ENCODE results near the gene HPGDS.
"Not testable (repeated sequence)": the region's sequence is repeated elsewhere in the genome, so short reads cannot be mapped to it uniquely, and the experiment has no call there.

Gene HPGDS

DNA sequence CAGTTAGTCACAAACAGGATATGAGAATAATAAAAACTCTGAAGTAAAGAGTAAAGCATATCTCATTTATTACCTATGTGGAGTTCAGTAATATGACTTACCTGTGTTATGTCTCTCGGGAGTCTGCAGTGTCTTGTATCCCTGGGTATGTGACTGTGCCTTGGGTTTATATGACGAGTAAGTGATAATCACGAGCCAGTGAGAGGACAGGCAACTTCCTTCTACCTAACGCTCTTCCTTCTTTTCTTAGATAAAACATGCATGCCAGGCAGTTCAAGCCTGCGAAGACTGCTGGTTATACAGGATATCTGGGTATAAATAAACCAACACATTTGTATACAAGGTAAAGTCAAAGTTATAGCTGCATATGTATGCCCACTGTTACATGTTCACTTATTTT is at the start of gene HPGDS:
HPGDS (minus strand) TSS at position 143 of the 400 bp plus-strand sequence. CDS start 8,207 bp downstream, outside the sequence.
- no peak for DNase-seq

GRCh38 chr4:94390804-94391410 is 48.3 kb upstream of the HPGDS start:
- DNase-seq, result no peak

DNA sequence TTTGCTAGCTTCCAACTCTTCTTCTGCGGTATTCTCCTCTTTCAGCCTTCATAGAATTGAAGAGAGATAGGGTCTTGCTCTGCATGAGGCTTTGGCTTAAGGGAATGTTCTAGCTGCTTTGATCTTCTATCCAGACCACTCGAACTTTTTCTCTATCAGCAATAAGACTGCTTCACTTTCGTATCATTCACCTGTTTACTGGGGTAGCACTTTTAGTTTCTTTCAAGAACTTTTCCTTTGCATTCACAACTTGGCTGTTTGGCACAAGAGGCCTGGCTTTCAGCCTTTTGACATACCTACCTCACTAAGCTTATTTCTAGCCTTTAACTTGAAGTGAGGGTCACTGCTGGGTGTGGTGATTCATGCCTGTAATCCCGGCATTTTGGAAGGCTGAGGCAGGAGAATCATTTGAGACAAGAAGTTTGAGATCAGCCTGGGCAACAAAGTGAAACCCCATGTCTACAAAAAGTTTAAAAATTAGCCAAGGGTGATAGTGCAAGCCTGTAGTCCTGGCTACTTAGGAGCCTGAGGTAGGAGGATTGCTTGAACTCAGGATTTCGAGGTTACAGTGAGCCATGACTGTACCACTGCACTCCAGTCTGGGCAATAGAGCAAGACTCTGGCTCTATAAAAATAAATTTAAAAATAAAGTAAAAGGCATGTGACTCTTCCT is 47.1 kb upstream of the HPGDS start:
- no peak for DNase-seq

DNA sequence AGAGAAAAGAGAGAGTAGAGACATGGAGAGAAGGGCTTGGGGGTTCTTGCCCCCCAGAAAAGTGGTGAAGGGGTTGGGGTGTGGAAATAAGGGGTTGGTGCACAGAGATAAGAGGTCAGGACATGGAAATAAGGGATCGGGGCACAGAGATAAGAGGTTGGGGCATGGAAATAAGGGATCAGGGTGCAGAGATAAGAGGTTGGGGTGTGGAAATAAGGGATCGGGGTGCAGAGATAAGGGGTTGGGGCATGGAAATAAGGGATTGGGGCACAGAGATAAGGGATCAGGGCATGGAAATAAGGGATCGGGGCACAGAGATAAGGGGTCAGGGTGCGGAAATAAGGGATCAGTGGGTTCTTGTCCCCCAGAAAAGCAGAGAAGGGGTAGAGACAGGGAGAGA is 45.3 kb upstream of the HPGDS start:
- not testable (repeated sequence) for DNase-seq

DNA sequence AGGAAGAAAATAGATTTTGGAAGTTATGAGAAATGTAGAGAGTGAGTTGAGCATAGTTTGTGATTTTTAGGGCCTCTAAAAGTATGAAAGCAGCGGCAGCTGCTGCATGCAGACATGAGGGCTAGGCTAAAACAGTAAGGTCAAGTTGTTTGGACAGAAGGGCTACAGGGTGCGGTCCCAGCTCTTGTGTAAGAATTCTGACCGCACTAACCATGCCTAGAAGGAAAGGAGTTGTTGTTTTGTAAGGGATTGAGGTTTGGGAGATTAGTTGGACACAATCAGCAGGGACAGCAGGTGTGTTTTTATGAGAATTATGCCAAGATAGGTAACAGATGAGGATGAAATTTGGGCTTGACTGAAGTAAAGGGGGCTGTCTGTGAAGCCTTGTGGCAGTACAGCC is 42.8 kb upstream of the HPGDS start:
- not testable (repeated sequence) for DNase-seq

DNA sequence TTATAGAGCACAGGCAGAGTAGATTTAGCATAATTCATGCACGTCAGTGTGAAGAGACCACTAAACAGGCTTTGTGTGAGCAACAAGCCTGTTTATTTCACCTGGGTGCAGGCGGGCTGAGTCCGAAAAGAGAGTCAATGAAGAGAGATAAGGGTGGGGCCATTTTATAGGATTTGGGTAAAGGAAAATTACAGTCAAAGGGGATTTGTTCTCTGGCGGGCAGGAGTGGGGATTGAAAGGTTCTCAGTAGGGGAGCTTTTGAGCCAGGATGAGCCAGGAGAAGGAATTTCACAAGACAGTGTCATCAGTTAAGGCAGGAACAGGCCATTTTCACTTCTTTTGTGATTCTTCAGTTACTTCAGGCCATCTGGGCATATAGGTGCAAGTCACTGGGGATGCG is 40.3 kb upstream of the HPGDS start:
- DNase-seq, result not testable (repeated sequence)

- DNase-seq, result no peak
Measured at GRCh38 chr4:94378047-94378446, 35.4 kb upstream of the HPGDS start.

GRCh38 chr4:94377294-94377693 is 34.7 kb upstream of the HPGDS start:
- no peak for DNase-seq

DNA sequence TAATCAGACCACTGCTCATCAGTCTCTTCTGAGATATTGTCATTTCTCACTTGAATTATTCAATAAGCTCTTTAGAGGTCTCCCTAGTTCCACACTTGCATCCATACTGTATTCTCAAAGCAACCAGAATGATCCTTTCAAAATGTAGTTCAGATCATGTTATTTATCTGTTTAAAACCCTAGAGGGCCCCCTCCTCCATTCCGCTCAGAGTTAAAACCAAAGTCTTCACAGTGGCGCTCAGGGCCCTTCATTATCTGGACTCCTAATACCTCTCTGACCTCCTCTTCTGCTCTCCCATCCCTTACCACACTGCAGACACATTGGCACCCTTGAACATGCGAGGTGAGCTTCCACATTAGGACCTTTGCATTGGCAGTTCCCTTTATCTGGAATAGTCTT is 32.7 kb upstream of the HPGDS start:
- no peak for DNase-seq

GRCh38 chr4:94373752-94374151 is 31.1 kb upstream of the HPGDS start:
- DNase-seq, result no peak

DNA sequence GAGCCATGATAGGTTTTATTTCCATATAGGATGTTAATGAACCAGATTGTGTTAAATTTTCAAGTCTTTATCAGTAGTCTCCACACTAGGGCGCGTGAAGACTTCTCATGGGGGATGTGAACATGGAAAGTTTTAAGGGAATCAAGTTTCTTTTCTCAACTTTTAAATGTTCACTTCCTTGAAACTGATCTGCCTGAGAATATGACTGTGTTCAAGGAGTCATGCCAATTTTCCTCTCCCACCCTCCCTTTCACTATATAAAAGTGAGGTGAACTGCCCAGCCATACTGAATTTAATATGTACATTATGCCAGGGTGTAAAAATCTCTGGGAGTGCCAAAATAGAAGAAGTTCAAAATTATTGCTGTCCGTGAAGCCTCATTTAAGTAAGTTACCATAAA is 30.4 kb upstream of the HPGDS start:
- DNase-seq, result no peak

DNA sequence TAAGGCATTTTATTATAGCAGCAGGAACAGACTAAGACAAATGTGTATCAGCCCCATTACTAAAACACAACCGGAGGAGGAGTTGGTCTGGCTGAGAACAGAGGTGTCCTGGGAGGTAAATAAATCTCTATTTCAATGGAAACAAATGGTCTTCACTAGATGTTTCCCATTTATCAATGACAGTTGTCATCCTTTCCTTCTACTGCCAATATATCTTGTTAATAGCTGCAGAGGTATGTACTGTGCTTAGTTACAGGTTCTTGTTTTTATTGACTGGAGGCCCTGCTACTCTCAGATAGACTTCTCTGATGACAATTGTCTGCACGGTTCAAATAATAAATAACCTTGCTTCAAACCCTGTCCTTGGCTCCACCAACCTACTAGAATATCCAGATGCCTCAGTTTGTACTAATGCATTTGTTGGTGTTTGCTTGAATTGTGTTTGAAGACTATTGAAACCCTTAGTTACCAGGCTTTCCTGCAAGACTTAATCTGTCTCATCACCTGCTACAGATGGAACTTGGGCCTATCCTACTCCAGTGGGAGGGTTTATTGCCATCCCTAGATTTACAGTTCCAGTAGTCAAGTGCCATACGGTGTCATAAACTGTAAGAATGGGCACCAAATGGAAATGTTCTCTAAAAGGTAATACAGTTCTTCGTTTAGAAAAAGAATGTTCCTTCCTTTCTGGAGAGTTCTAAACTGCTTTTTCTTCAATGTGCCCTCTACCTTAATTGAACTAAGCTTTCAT is 29.8 kb upstream of the HPGDS start:
- DNase-seq, result no peak

DNA sequence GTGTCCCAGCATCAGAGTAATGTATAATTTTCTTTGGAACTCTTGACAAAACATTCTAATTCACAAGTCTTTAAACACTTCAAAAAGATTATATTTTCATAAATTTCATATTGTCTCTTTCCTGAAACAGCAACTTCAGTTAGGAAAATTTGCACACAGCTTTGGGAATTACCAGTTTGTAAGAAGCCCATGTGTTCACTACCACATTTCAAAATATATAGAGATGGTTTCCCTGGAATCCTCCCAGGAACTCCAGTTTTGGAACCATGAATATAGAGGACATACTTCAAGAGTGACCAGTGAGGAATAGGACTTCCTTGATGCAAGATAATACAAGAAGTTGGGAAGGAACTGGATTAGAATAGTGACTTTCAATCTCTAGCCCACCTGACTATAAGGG is 28.7 kb upstream of the HPGDS start:
- no peak for DNase-seq

DNA sequence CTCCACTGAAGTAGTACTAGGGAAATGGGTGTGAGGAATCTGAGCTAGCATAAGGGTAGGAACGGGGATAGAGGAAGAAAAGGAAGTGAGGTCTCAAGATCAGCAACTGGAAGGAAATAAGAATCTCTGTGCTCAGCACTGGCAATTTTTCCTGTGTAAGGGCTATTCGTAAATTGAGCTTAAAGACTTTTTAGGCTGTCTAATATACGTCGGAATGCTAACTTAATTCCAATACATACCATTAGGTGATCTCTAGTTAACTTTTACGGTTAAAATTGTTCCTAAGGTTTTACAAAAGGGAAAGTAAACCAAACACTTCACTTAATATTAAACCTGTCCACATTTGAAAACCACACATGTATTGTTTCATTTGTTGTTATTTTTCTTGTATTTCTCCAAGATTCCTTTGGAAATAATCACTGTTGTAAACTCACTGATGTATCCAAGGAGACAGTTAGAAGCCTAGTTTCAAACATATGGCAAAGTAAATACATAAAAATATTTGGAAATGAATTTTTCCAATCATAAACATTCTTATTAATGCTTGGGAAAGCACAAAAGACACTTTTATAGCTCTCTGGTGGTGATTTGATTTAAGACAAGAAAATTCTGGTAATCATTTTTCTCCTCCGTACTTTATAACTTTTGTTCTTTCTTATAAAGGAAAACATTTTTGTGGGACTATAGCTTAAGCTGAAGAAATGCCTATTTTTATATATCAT is 28.1 kb upstream of the HPGDS start:
- no peak for DNase-seq

GRCh38 chr4:94369046-94369445 is 26.4 kb upstream of the HPGDS start:
- DNase-seq, result no peak

DNA sequence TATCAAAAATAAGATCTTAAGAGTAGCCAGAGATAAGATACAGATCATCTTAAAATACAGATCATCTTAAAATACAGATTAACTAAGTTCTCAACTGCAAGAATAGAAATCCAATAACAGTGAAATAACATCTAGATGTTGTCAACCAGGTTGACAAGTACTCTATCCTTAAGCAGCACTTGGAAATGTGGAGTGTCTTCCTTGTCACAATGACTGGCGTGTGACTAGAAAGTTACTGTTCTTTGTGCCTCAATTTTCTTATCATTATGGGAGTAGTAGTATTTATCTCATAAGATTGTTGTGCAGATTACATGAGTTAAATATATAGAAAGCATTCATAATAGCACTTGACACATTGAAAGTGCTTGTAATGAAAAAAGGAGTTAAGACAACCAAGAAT is 25.8 kb upstream of the HPGDS start:
- DNase-seq, result no peak

DNA sequence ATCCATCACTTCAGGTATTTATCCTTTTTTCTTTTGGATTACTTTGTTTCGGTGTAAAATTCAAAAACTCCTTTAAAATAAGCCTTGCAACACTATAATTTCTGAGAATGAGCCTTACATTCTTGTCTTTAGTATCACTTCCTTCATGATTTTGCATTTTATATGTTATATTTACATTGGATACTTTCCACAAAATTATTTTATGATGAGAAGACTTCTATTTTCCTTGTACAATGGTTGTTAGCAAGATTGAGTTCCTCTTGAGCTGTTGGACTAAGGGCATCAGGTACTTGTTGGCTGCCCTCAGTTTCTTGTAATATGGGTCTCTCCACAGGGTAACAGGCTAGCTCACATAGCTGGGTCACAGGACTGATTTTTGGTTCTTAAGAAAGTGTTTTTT is 22.7 kb upstream of the HPGDS start:
- DNase-seq, result no peak

DNA sequence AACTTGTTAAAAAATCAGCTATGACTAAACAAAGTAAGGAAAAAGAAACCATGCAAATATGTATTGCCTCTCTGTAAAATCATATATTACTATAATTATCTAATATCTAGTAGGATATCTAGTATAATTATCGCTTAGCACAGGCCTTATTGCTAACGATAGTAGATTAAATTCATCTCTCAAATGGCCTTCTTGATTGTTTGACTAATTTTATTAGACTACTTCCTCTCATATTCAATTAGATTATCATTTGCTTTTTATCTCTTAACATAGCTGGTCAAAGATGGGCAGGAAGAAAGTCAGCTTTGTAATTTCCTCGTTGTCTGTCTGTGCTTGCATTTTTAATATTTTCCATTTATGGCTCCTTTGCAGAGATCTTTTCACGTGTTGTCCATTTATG is 21.9 kb upstream of the HPGDS start:
- no peak for DNase-seq

- DNase-seq, result no peak
Measured at GRCh38 chr4:94363136-94363655, 20.6 kb upstream of the HPGDS start.

- DNase-seq, result no peak
Measured at GRCh38 chr4:94359838-94360237, 17.2 kb upstream of the HPGDS start.

GRCh38 chr4:94359221-94359620 is 16.6 kb upstream of the HPGDS start:
- DNase-seq, result no peak

DNA sequence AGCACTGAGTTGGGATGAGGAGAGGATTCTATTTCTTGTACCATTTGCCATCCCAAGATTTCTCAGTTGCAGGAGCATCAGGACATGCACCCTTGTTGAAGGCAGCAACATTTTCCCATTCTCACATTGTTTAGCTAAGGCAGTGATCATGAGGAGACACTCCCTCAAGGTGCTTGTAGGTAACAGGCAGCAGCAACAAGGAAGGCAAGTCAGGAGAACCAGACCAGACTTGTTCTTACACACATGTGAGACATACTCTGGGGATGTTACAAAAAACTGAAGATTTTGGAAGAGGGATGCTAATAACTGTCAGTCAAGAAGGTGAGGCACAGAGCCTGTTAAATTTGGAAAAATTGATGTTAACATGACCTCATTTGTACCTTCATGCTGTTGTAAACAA is 15.5 kb upstream of the HPGDS start:
- no peak for DNase-seq

DNA sequence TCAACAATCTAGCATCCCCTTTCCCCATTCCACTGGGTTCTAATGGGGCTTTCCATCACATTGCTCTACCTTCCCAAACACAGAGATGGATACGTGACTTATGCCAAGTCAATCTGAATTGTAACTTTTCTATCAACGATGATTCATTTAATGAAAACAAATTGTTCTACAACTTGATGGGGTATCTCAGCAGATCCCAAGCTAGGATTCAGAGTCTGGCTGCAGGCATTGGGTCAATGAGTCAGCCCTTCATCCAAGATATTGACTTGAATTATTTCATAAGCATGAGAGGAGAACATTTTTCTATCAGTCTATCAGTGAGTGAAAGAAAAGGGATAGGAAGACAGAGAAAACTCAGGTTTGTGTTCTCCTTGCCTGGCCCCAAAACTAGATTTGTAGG is 15.0 kb upstream of the HPGDS start:
- no peak for DNase-seq
